GM21423 (cell line): ENCODE results near the gene FXR2.
"Not testable (repeated sequence)": the region's sequence is repeated elsewhere in the genome, so short reads cannot be mapped to it uniquely, and the experiment has no call there.

ENCODE experiments used
- ATAC-seq: cut with Tn5 transposase; IDR thresholded peaks from one replicate; pipeline ENCODE4 v1.9.1; 2021; ENCODE audit warnings: mild to moderate bottlenecking, moderate library complexity; ENCODE audit not compliant: unreplicated experiment

FXR2 gene

DNA sequence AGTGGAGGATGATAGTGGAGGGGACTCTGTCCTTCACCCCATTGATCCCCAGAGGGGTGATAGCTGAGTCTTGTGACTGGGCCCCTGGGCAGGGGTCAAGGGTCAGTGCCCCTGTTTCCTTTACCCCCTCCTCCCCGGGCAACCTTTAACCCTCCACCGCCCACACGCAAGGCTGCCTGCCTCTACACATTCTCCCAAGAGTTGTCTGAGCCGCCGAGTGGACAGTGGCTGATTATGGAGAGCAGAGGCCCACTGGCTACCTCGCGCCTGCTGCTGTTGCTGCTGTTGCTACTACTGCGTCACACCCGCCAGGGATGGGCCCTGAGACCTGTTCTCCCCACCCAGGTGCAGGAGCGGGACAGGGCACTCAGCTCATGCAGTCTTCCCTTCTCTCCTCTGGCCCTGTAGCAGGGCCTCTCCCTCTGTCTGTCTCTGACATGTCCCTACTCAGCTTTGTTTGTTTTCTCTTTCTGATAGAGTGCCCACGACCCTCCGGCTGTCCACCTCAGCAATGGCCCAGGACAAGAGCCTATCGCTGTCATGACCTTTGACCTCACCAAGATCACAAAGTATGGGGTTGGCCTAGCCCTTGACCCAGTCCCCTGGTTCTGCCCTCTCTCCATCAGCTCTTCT lies 15.4 kb upstream of the FXR2 start, which contains the start of gene SHBG:
SHBG (plus strand) TSS at position 197 of the 633 bp plus-strand sequence; CDS start at position 235, 38 bp downstream.
- ATAC-seq, result no peak

DNA sequence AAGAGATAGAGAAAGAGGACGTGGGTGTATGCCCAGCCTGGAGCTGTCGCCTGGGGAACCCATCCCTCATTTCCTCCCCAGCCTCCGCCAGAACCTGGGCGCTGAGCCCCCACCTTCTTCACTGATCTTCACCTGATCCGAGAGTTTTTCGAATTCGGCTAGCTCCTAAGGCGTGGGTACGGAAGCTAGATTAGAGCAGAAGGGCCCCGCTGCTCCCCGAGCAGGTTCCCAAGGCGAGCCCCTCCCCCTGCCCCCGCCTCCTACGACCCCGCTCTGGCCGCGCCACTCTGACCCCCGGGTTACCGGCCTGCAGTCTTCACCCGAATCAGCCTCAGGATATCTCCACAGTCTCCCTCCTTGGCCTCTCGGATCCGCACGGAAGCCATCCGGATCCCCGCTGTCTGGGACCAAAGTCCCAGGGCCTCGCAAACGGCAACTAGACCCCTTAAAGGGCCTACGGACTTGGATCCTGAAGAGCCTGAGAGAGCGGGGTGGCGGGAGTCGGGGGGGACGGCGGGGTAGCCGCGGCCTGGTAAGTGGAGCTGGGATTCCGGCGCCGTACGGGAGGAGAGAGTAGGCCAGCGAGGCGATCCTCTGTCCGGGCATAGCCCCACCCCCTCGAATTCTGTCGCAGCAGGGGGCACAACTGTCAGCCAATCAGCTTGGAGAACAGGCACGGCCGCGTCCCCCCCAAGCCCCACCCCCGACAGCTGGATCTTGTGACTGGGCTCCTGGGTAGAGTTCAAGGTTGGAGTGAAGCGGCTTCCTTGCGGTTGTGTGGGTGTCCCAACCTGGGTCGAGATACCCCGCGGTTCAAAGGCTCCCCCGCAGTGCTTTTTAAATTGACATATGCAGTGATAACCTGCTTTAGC lies 12.8 kb upstream of the FXR2 start, which contains the start of gene SAT2:
SAT2 (minus strand) TSS at position 572 of the 872 bp plus-strand sequence; CDS start at position 386, 186 bp downstream.
- peak; percentile 94 for ATAC-seq

DNA sequence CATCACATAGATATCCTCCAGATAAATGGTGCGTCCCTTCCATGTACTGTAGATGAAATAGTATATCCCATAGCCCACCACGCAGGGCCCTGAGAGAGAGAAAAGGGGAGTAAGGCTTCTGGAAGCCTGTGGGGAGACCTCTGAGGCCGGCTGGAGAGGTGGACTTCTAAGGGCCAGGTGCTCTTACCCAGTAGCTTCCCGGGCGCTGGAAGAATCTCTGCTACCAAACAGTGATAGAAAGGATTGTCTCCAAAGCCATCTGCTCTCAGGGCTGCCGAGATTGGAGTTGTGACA lies 12.2 kb upstream of the FXR2 start:
- no peak for ATAC-seq

DNA sequence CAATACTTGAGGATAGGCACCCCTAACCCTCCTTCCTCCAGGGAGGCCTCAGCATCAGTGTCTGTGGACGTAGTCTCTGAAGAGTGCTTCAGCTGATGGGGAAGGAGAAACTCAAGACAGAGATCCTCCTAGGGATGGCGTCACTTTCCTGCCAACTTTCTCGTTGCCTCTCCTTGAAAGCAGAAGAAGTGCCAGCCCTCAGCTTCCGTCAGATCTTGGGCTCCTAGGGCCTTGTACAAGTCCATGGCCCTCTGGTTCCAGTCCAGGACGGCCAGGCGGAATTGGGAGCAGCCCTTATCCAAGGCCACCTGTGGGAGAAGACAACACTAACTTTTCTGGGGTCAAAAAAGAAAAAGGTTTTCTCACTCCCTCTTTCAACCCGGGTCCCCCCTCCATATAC lies 11.6 kb upstream of the FXR2 start:
- ATAC-seq, result no peak

DNA sequence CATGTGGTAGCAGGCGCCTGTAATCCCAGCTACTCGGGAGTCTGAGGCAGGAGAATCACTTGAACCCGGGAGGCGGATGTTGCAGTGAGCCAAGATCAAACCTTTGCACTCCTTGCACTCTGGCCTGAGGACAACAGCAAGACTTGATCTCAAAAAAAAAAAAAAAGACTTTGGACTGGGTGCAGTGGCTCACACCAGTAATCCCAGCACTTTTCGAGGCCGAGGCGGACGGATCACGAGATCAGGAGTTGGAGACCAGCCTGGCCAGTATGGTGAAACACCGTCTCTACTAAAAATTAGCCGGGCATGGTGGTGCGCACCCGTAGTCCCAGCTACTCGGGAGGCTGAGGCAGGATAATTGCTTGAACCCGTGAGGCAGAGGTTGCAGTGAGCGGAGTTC lies 11.1 kb upstream of the FXR2 start:
- ATAC-seq, result not testable (repeated sequence)

DNA sequence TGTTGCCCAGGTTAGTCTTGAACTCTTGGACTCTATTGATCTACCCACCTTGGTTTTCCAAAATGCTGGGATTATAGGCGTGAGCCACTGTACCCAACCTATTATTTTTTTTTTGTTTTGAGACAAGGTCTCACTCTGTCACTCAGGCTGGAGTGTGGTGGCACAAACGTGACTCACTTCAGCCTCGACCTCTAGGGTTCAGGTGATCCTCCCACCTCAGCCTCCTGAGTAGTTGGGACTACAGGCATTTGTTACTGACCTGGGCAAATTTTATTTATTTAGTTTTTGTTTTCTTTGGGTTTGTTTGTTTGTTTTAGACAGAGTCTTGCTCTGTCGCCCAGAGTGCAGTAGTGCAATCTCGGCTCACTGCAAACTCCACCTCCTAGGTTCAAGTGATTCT lies 9.0 kb upstream of the FXR2 start:
- ATAC-seq, result no peak

DNA sequence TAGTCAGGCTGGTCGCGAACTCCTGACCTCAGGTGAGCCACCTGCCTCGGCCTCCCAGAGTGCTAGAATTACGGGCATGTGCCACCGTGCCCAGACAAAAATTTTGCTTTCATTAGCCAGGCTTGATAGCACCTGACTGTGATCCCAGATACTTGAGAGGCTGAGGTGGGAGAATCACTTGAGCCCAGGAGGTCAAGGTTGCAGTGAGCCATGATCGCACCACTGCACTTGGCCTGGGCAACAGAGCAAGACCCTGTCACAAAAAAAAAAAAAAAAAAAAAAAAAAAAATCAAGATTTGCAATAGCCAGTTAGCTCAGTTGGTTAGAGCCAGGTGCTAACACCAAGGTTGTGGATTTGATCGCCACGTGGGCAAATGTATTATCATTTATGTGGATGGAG lies 6.1 kb upstream of the FXR2 start:
- no peak for ATAC-seq

DNA sequence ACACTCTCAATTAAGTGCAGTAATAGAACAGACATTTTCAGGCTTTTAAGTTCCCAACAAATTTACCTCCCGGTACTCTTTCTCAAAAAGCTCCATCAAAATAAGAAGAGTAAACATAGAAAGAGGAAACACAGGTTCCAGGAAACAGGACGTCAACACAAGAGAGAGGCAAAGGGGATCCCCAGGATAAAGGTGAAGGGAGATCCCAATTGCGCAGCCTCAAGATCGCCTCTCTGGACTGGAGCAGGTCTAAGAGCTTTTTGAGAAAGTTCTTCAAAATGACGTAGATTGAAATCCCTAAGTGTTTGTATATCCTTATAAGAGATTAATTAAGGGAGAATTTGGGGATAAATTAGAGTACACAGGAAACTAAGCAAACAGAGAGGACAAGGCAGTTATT lies 3.9 kb upstream of the FXR2 start:
- no peak for ATAC-seq

DNA sequence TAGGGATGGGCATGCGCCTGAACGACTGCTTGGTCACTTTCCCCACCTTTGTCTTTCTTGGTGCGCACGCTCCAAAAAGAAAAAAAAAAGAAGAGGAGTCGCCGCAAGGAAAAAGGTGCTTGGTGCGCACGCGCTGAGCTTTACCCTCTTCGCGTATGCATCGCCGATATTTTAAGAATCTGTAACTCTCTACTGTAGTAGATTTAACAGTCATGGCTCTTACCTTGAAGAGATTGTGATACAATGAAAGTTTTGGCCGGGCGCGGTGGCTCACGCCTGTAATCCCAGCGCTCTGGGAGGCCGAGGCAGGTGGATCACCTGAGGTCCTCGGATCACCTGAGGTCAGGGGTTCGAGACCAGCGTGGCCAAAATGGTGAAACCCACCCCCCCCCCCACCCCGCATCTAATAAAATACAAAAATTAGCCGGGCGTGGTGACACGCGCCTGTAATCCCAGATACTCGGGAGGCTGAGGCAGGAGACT lies 609 bp upstream of the FXR2 start:
- no peak for ATAC-seq

DNA sequence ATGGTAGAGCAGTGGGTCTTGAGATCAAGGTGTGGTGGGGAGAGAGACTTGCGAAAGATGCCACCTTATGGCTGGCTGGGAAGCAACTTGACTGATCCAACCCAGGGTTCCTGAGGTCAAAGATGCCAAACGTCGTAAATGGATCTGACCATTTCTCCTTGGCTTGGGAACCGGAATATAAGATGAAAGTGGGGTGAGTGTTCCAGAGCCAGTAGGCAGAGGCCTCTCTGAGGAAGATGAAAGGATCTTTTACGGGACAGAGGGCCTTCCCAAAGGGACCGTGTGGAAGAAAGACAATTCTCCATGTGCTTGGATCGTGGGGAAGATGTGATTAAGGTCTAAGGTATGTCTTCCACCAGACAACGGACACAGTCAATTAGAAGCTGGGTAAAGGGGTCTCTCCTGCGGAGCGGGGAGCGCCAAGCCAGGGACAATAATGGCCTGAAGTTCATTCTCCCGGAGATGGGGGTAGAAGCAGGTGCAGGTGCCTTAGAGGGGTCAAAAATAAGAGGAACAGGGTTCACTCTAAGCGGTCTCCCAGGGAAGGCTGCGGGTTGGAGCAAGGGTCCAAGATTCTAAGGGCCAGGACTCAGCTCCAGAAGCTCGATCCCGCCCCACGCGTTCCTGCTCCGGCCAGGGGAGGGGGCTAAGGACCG lies 800 bp downstream of the FXR2 start:
- no peak for ATAC-seq

DNA sequence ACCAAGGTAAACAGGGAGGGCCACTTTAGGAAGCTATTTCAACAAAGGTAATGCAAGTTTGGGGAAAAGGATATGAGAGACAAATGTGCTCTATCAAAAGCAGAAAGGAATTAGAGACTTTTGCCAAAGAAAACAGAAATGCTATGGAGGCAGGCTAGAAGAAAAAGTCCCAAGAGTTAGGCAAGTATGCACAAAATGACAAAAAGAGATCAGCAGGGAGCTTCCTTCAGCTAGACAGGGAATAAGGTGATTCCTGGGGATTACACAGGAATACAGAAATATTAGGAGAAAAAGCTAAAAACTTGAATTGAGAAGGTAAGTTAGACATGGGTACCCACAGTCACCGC lies 2.4 kb downstream of the FXR2 start:
- ATAC-seq, result no peak

DNA sequence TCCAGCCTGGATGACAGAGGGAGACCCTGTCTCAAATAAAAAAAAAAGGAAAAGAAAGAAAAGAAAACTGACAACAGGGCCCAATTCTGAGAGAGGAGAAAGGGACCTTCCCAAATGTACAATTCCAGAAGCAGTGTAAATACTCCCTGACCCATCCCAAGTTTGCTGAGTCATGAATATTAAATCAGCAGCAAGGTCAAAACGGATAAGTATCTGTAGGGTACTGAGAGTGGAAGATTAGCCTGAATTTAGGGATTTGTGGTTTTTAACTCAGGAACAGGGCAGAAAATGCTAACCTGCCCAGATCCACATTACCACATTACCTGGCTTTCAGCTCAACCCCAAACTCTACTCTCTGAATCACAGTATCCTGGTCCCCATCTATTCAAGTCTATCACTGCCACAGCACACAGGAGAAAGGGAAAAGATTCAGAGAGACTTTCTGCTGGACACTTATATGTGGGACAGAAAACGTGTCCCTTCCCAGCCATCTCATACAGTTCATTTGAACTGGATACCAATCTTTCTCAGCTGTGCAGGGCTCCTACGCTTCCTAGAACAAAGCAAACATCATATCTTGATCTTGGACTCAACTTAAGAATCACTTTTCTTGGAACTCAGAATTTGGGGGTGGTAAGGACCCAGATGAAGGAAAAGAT lies 2.9 kb downstream of the FXR2 start:
- no peak for ATAC-seq

DNA sequence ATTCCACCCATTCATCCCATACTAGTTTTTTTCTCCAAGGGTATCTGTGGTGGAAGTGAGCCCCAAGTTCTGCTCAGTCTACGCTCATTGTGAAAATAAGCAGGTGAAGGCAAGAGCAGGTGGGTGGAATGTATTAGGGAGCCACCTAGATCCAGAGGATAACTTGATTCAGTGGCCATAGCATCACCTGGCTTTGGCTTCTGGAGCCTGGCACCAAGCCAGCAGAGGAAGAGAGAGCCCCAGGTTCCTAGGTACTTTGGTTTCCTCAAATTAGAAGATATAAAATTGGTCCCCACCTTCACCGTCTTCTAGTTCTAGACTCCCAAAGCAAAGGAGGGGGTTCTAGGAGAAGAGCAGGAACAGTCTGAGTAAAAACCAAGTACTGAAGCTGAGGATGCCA lies 4.1 kb downstream of the FXR2 start:
- ATAC-seq, result no peak

DNA sequence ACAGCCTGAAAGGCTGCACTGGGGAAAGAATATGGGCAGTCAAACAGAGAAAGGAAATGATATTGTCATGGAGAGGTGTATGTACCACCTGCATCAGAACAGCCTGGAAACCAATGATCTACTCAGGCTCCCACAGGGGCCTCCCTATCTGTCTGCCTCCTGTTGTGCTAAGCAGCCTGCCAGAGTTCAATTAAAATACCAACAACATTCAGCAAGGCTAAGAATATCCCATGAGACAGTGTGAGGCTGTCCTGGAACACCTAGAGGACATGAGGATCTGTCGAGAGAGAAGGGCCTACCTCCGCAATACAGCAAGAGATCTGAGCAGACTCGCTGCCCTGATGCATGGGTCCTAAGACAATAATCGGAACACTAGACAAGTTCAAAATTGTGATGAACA lies 8.4 kb downstream of the FXR2 start:
- ATAC-seq, result no peak

DNA sequence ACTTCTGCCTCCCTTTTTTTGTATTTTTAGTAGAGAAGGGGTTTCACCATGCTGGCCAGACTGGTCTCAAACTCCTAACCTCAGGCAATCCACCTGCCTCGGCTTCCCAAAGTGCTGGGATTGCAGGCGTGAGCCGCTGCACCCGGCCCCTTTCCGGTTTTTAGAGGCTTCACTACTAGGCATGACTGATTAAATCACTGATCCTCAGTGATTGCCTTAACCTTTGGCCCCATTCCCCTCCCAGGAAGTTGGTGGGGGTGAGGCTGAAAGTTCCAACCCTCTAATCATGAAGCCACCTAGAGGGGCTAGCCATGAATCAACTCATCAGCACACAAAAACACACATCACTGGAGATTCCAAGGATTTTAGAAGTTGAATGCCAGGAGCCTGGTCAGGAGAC lies 17.1 kb downstream of the FXR2 start:
- not testable (repeated sequence) for ATAC-seq

DNA sequence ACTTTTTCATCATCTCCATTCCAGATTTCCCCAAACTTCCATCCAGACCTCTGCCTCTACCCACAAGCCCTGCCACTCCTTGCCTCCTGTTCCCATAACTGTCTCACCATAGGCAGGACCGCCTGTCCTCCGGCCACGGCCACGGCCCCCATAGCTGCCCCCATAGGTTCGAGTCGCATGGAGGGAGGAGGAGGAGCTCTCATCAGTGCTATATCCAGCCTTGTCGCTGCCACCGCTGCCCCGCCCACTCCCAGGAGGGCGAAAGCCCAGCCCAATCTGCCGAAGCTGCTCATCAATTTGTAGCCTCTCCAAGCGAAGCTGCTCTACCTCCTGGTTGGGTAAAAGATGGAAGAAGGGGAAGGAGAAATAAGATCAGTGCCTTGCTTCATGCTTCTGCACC lies 21.4 kb downstream of the FXR2 start:
- ATAC-seq, result no peak

DNA sequence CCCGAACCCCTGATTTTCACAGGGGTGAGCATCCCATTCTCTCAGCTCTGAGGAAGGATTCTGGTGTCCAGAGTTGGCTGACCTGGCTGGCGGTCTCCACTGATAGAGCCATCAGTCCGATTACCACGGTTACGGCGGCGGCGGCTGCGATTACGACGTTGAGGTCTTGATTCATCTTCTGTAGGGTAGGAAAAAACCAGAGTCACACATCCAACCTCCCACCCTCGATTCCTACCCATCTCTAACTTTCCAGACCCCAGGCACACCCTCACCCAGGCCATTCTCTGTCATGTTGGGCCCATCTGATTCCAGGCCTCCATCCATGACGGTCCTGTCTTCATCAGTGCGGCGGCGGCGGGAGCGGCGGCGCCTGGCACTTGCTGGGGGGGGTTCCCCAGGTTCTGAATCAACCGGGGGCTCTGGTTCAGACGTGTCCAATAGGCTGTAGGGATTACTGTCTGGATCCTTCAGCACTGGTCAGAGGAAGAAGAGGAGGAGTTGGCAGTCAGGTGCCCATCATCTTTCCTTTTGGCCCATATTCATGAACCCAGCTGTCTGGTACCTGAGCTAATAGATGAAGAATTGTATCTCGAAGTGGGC lies 22.2 kb downstream of the FXR2 start:
- no peak for ATAC-seq

DNA sequence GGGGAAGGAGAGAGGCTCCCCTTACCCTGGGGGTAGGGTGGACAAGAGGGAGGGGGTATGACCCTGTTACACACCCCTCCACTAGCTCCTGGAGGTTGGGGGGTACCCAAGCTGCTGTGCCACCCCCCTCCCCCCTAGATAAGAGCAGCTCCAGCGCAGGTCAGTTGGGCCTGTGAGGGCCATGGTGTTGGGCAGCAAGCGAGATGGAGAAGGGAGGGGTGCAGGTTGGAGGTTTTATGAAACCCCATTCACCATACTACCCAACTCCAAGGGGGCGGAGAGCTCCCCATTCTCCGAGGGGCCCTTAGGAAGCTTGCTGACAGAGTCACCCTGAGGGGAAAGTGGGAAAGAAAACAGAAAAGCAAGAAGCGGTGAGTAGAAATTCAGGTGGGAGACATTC lies 23.1 kb downstream of the FXR2 start:
- no peak for ATAC-seq

DNA sequence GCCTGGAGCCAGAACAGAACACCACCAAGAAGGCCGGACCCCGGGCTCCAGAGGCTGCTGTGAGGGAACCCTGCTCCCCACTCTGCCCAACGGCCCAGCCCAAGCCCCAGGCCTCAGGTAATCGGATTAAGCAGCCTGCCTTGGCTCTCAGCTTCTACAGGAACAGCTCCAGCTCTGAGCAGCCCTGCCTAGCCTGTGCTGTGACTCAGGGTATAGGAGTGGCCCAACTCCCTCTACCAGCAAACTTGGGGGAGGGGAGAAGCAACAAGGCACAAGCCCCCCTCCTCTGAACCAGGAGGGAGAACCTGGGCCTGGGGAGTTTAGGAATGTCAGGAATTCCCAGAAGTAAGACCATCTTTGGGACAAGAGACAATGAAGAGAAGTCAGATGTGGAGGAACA lies 24.0 kb downstream of the FXR2 start:
- ATAC-seq, result no peak

DNA sequence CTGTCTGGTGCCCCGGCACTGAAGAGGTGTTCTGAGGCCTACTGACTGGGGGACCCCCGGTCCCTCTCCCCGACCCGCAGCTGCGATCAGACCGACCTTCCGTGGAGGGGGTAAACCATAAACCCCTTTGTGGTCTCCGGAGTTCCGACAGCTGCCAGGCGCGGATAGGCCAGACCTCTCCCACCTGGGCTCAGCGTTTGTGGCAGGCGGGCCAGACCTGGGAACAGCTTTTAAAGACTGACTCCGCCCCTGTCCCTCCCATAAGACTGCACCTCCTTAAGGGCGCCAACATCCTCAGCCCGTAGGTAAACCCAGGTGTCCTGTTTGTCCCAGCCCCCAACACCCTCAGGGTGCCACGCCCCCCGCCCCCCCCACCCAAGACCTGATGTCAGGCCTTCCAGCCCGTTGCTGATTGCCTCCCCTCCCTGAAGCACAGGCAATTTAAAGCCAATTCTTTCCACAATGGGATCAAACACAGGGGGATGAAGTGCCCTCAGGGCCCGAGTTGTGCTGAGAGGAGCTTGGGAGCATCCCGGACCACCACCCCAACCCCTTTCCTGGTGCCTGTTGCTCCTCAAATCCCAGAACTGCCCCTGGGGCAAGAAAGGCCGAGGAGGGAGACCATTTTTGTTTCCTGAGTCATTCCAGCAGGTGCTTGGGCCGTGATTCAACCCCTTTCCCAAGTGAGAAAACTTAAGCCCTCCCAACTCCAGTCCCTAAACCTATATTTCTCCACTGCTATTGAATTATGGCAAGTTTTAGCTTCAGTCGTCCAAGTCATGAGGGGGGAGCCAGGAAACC lies 24.6 kb downstream of the FXR2 start, which contains the start of gene SOX15:
SOX15 (minus strand) TSS at position 204 of the 801 bp plus-strand sequence. CDS start 418 bp downstream, outside the sequence.
- ATAC-seq, result no peak
